ENCODE measurements around the gene HOXA5. TPM values are rescaled to one million over a fixed set of nuclear protein-coding genes. Genes with fewer than 3 reads are reported as not detected.
A peak's percentile ranks its signal among the peaks of the same experiment; 100 is the strongest.

The HOXA5 gene
- total RNA-seq, 2 donors from 2014 or later: 9.6 to 18.7 TPM

DNA sequence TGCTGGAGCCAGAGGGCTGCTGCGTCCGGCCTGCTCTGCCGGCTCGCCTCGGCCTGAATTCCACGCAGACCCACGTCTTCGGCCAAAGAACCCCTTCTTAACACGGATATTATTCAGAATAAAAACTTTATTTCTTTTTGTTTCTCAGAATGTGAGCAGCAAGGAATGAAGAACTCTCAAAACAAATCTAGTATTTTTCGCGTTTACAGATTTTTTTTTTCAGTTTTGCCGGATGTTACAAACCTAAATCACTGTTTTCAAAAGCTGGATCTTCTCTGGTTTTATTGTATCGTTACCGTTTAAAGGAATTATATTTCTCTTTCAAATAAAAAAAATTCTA, 36.6 kb downstream of the HOXA5 start:
- Histone ChIP-seq H3K4me3 (peak overlapping the region; percentile 26), H3K9ac (ENCODE audit: low read depth in 2 of 2, low read length in 2 of 2) (peak overlapping the region; percentile 56 to 58), H3K4me1 (peaks cover 9% of the 10 kb centered on the region), H3K27me3 (no peaks in the 10 kb centered on the region), H3K9me3 (no peaks in the 10 kb centered on the region), H3K36me3 (no peaks in the 10 kb centered on the region), H3K27ac (peak overlapping the region; percentile 92)
- no peak for TF ChIP-seq CTCF (IDR thresholded peaks at IDR 0.05)
- intact Hi-C loops (cut with DNase I): loop anchor here (5.0 kb wide), 1 partner anchor 35 kb away; the partner anchor contains the start of gene HOXA5
- no peak for DNase-seq

- peak overlapping the region; percentile 26 for H3K4me3 ChIP-seq
- H3K27me3 ChIP-seq: no peaks in the 10 kb centered on the region
- H3K36me3 ChIP-seq: no peaks in the 10 kb centered on the region
- H3K9ac ChIP-seq (ENCODE audit: low read depth in 2 of 2, low read length in 2 of 2): peak overlapping the region; percentile 56 to 58
- H3K9me3 ChIP-seq: no peaks in the 10 kb centered on the region
- TF ChIP-seq CTCF (IDR thresholded peaks at IDR 0.05): no peak
- DNase-seq: peak; percentile 60
- intact Hi-C loops (cut with DNase I): loop anchor here (5.0 kb wide), 1 partner anchor 36 kb away; the partner anchor contains the start of gene HOXA5
- peaks cover 9% of the 10 kb centered on the region for H3K4me1 ChIP-seq
- H3K27ac ChIP-seq: peak overlapping the region; percentile 92
Observed at GRCh38 chr7:27106181-27106900, 37.1 kb downstream of the HOXA5 start.

GRCh38 chr7:27105301-27106031, 38.0 kb downstream of the HOXA5 start:
- peak overlapping the region; percentile 92 for H3K27ac ChIP-seq
- TF ChIP-seq CTCF (IDR thresholded peaks at IDR 0.05): no peak
- H3K9me3 ChIP-seq: no peaks in the 10 kb centered on the region
- H3K27me3 ChIP-seq: no peaks in the 10 kb centered on the region
- DNase-seq: no peak
- peak overlapping the region in 1 of 2 donors; percentile 58 for H3K9ac ChIP-seq (ENCODE audit: low read depth in 2 of 2, low read length in 2 of 2)
- H3K4me1 ChIP-seq: peaks cover 6% of the 10 kb centered on the region
- no peaks in the 10 kb centered on the region for H3K36me3 ChIP-seq
- intact Hi-C loops (cut with DNase I): loop anchor here (5.0 kb wide), 1 partner anchor 37 kb away; the partner anchor contains the start of gene HOXA5
- H3K4me3 ChIP-seq: no peak overlapping the region

DNA sequence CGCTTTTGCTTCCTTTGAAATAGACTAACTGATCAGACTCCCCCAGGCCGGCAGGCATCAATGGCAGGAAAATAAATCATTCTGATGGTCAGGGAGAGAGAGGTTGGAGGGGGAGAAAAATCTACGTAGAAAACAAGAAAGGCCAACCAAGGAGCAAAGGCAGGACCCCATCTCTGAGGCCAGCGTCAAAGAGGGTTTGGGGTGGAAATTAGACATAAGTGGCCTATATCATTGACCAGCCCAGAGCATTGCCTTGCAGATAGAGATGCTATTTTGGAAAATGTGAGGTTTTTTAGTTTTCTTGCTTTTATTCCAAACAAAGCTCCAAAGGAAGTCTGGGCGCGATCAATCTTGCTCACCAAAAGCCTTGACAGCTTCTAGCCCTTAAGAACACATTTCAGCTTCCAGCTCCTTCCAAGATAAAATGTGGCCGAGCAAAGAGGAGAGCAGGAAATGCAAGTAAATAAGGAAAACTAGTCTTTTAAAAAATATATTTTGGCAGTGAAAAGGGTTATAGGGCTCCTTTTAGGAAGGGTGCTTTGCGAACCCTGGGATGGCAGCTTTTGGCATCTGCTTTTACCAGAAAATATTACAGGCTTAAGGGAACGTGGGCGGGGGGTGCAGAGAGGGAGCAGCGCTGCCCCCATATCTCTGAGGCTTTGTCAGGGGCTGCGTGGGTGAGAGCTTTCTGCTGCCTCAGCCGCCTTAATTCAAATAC, 39.0 kb downstream of the HOXA5 start:
- H3K4me1 ChIP-seq: peaks cover 8% of the 10 kb centered on the region
- DNase-seq: no peak
- peak overlapping the region; percentile 92 for H3K27ac ChIP-seq
- H3K9me3 ChIP-seq: no peaks in the 10 kb centered on the region
- H3K9ac ChIP-seq (ENCODE audit: low read depth in 2 of 2, low read length in 2 of 2): peak overlapping the region in 1 of 2 donors; percentile 54
- no peaks in the 10 kb centered on the region for H3K36me3 ChIP-seq
- no peak for TF ChIP-seq CTCF (IDR thresholded peaks at IDR 0.05)
- H3K27me3 ChIP-seq: no peaks in the 10 kb centered on the region
- intact Hi-C loops (cut with DNase I): loop anchor here (5.0 kb wide), 1 partner anchor 38 kb away; the partner anchor contains the start of gene HOXA5
- no peak overlapping the region for H3K4me3 ChIP-seq

GRCh38 chr7:27103489-27104226, 39.8 kb downstream of the HOXA5 start:
- Histone ChIP-seq H3K27me3 (no peaks in the 10 kb centered on the region), H3K36me3 (no peaks in the 10 kb centered on the region), H3K27ac (peak overlapping the region; percentile 92), H3K4me3 (no peak overlapping the region), H3K9me3 (no peaks in the 10 kb centered on the region), H3K9ac (ENCODE audit: low read depth in 2 of 2, low read length in 2 of 2) (peak overlapping the region; percentile 32 to 54), H3K4me1 (peaks cover 10% of the 10 kb centered on the region)
- peak; percentile 67 for DNase-seq
- TF ChIP-seq CTCF (IDR thresholded peaks at IDR 0.05): no peak
- intact Hi-C loops (cut with DNase I): no loop called here

Data from colonic mucosa (tissue), 4 donors.